OCI-LY3 (cell line): ENCODE results near the gene PCP4.

ENCODE experiments used
- CTCF ChIP-seq: fragments of 200-600, 300-600 bp; sonication (generic); IDR thresholded peaks from 2 replicates; pipeline ENCODE4 v1.5.1; 2014; ENCODE audit warnings: antibody characterized with exemption, low read length, low read depth
- EZH2phosphoT487 ChIP-seq: fragments of 200-600 bp; shearing (Covaris generic); IDR thresholded peaks from 2 replicates; pipeline ENCODE4 v1.6.1; 2018; ENCODE audit warnings: antibody characterized with exemption, mixed run types, low read depth

- TF ChIP-seq CTCF (no peak), EZH2phosphoT487 (no peak)
Observed at GRCh38 chr21:39900911-39901310, 33.7 kb downstream of the PCP4 start.
